Measurements from ENCODE around the gene CDKN1B.

DNA sequence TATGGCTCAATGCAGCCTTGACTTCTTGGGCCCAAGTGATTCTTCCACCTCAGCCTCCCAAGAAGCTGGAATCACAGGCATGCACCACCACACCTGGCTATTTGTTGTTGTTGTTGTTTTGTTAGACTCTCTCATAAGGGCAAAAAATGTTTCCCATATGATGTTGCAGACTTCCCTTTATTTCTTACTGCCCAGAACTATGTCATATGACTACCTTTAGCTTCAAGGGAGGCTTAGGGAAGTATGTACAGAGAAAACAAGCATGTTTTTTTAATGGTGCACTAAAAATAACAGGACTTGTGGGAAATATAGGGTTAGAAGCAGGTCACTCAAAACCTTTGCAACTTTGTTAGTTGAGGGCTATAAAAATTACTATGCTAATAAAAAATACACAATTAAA, 16.9 kb upstream of the CDKN1B start:
- TF ChIP-seq, protein P1, sequence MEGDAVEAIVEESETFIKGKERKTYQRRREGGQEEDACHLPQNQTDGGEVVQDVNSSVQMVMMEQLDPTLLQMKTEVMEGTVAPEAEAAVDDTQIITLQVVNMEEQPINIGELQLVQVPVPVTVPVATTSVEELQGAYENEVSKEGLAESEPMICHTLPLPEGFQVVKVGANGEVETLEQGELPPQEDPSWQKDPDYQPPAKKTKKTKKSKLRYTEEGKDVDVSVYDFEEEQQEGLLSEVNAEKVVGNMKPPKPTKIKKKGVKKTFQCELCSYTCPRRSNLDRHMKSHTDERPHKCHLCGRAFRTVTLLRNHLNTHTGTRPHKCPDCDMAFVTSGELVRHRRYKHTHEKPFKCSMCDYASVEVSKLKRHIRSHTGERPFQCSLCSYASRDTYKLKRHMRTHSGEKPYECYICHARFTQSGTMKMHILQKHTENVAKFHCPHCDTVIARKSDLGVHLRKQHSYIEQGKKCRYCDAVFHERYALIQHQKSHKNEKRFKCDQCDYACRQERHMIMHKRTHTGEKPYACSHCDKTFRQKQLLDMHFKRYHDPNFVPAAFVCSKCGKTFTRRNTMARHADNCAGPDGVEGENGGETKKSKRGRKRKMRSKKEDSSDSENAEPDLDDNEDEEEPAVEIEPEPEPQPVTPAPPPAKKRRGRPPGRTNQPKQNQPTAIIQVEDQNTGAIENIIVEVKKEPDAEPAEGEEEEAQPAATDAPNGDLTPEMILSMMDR (IDR thresholded peaks at IDR 0.05) = no peak
- no peak for TF ChIP-seq POLR2A (IDR thresholded peaks at IDR 0.05)

All from right lobe of liver (tissue), 4 donors.